K562 (cell line): ENCODE measurements around the gene SLC2A9.

Experiments
- ATF7 ChIP-seq: fragments of 450-650 bp; IDR thresholded peaks from 2 replicates; pipeline ENCODE4 v1.7.1; 2014; ENCODE audit warnings: mild to moderate bottlenecking, moderate library complexity
- CEBPB ChIP-seq: fragments of 450-650 bp; IDR thresholded peaks from 2 replicates; pipeline ENCODE4 v1.6.1; 2016; ENCODE audit warnings: missing genetic modification characterization, missing compliant biosample characterization
- CTCF ChIP-seq, 3 experiments: IDR thresholded peaks in 2 of 3; conservative IDR thresholded peaks in 1 of 3; 2 replicates each; pipeline ENCODE4 v1.5.1; 2011 to 2012; ENCODE audit warnings: low read length in 3 of 3, mild to moderate bottlenecking in 3 of 3, control low read depth in 2 of 3, improper control_type of control experiment in 1 of 3, inconsistent platforms in 1 of 3, low read depth in 1 of 3, mixed read lengths in 1 of 3, moderate library complexity in 1 of 3; ENCODE audit not compliant: insufficient read depth in 2 of 3
- EZH2 ChIP-seq: IDR thresholded peaks from 2 replicates; pipeline ENCODE4 v1.6.1; 2012; ENCODE audit warnings: low read depth, mild to moderate bottlenecking, inconsistent platforms, low read length, borderline replicate concordance
- MYBL2 ChIP-seq, 2 experiments: fragments of 450-650 bp in 1 of 2; sonication (generic) in 1 of 2; formaldehyde crosslinking in 1 of 2; IDR thresholded peaks; 2 replicates each; pipeline versions ENCODE4 v1.6.1 to v1.8.1; 2017 to 2022; ENCODE audit warnings: borderline replicate concordance in 1 of 2, inconsistent platforms in 1 of 2, low read depth in 1 of 2, mild to moderate bottlenecking in 1 of 2, missing genetic modification reagents in 1 of 2, moderate library complexity in 1 of 2
- RCOR1 ChIP-seq, 2 experiments: IDR thresholded peaks; 2 replicates each; pipeline ENCODE4 v1.6.1; 2012; ENCODE audit warnings: low read depth in 2 of 2, low read length in 2 of 2, borderline replicate concordance in 1 of 2, improper control_type of control experiment in 1 of 2
- SP1 ChIP-seq: sonication (generic); formaldehyde crosslinking; IDR thresholded peaks from 2 replicates; pipeline ENCODE4 v1.8.1; 2022; ENCODE audit warnings: mild to moderate bottlenecking, missing genetic modification reagents
- ZNF184 ChIP-seq: sonication (generic); formaldehyde crosslinking; IDR thresholded peaks from 2 replicates; pipeline ENCODE4 v1.5.0; 2020; ENCODE audit warnings: missing genetic modification reagents
- TF ChIP-seq, protein P1 (sequence below): sonication (generic); formaldehyde crosslinking; IDR thresholded peaks from 2 replicates; pipeline ENCODE4 v1.5.0; 2020; ENCODE audit warnings: missing genetic modification reagents

- TF ChIP-seq CEBPB (tag) (no peak), ZNF184 (CRISPR knock-in tag) (no peak), CTCF (IDR thresholded peaks at IDR 0.05 in 2 of 3, conservative IDR thresholded peaks at IDR 0.05 in 1 of 3; ENCODE audit: insufficient read depth in 2 of 3, low read depth in 1 of 3, low read length in 3 of 3) (no peak), MYBL2 (IDR thresholded peaks at IDR 0.05; ENCODE audit: low read depth) (no peak), MYBL2 (CRISPR knock-in tag; IDR thresholded peaks at IDR 0.05; ENCODE audit: borderline replicate concordance) (no peak), RCOR1 (IDR thresholded peaks at IDR 0.05; ENCODE audit: borderline replicate concordance in 1 of 2, low read depth in 2 of 2, low read length in 2 of 2) (no peak), ATF7 (no peak), SP1 (CRISPR knock-in tag) (no peak), EZH2 (no peak)
- TF ChIP-seq, protein P1, sequence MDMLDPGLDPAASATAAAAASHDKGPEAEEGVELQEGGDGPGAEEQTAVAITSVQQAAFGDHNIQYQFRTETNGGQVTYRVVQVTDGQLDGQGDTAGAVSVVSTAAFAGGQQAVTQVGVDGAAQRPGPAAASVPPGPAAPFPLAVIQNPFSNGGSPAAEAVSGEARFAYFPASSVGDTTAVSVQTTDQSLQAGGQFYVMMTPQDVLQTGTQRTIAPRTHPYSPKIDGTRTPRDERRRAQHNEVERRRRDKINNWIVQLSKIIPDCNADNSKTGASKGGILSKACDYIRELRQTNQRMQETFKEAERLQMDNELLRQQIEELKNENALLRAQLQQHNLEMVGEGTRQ (CRISPR knock-in tag) = no peak
These were observed 25.2 kb upstream of the SLC2A9 start for GRCh38 chr4:10046471-10046870.
